Femur (tissue), 1 donor: ENCODE results near the gene FUZ.

Experiments
- DNase-seq: peaks from one replicate; pipeline ENCODE4 v3.0.0-alpha.2; 2017

The FUZ gene

GRCh38 chr19:49812997-49813861 is at the start of gene FUZ:
Gene FUZ (minus strand): TSS chr19:49813292. CDS start chr19:49813106, 186 bp downstream.
- peak; percentile 99 for DNase-seq

GRCh38 chr19:49862391-49863253 is 49.5 kb upstream of the FUZ start:
- peak; percentile 43 for DNase-seq

- peak; percentile 29 for DNase-seq
These were observed 48.7 kb upstream of the FUZ start for GRCh38 chr19:49861541-49862378.

- DNase-seq = peak; percentile 68
These were observed 48.0 kb upstream of the FUZ start for GRCh38 chr19:49861107-49861506.

- DNase-seq = peak; percentile 31
These were observed 47.4 kb upstream of the FUZ start for GRCh38 chr19:49860336-49861102.

- DNase-seq = no peak
These were observed 46.7 kb upstream of the FUZ start for GRCh38 chr19:49859682-49860335.

- DNase-seq = peak; percentile 43
These were observed 45.2 kb upstream of the FUZ start for GRCh38 chr19:49858088-49858985.

- peak; percentile 26 for DNase-seq
These were observed 44.7 kb upstream of the FUZ start for GRCh38 chr19:49857838-49858087.

GRCh38 chr19:49857061-49857837 is 44.2 kb upstream of the FUZ start:
- peak; percentile 34 for DNase-seq

GRCh38 chr19:49856574-49857021 is 43.5 kb upstream of the FUZ start:
- DNase-seq = no peak

- no peak for DNase-seq
These were observed 42.8 kb upstream of the FUZ start for GRCh38 chr19:49855676-49856573.

GRCh38 chr19:49855277-49855675 is 42.2 kb upstream of the FUZ start:
- no peak for DNase-seq

GRCh38 chr19:49854378-49855263 is 41.5 kb upstream of the FUZ start:
- no peak for DNase-seq

GRCh38 chr19:49853852-49854377 is 40.8 kb upstream of the FUZ start:
- no peak for DNase-seq

- no peak for DNase-seq
These were observed 39.6 kb upstream of the FUZ start for GRCh38 chr19:49852631-49853126.

GRCh38 chr19:49851456-49852259 is 38.6 kb upstream of the FUZ start:
- DNase-seq = peak; percentile 79
